ENCODE data around the gene RAB30.

GRCh38 chr11:83024270-83024854 is 47.3 kb downstream of the RAB30 start:
- TF ChIP-seq, protein P1, sequence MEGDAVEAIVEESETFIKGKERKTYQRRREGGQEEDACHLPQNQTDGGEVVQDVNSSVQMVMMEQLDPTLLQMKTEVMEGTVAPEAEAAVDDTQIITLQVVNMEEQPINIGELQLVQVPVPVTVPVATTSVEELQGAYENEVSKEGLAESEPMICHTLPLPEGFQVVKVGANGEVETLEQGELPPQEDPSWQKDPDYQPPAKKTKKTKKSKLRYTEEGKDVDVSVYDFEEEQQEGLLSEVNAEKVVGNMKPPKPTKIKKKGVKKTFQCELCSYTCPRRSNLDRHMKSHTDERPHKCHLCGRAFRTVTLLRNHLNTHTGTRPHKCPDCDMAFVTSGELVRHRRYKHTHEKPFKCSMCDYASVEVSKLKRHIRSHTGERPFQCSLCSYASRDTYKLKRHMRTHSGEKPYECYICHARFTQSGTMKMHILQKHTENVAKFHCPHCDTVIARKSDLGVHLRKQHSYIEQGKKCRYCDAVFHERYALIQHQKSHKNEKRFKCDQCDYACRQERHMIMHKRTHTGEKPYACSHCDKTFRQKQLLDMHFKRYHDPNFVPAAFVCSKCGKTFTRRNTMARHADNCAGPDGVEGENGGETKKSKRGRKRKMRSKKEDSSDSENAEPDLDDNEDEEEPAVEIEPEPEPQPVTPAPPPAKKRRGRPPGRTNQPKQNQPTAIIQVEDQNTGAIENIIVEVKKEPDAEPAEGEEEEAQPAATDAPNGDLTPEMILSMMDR (IDR thresholded peaks at IDR 0.05; ENCODE audit: low read depth, low read length, poor library complexity, severe bottlenecking): no peak
- TF ChIP-seq EZH2phosphoT487 (IDR thresholded peaks at IDR 0.05; ENCODE audit: borderline replicate concordance, low read length): no peak

All from DOHH2 (cell line).